ENCODE results near the gene PNPLA1. TPM values are rescaled to one million over a fixed set of nuclear protein-coding genes. Genes with fewer than 3 reads are reported as not detected.

The PNPLA1 gene
- total RNA-seq, 1 experiment from 2014 or later, result 0.10 TPM

DNA sequence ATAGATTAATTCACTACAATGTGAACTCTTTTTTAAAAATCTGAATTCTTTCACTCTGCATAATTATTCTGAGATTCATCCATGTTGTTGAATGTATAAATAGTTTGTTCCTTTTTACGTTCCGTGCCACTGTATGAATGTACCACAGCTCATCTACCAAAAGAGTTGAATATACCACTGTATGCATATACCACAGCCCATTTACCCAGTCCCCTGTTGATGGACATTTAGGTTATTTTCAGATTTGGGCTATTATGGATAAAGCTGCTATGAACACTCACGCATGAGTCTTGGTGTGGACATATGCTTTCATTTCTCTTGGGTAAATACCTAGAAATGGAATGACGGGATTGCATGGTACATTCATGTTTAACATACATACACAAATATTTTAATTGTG lies 28.2 kb downstream of the PNPLA1 start:
- BruUV-seq (replicated peaks), result no TSS peak
- POLR2A ChIA-PET, result no interaction called here
- H3K36me3 ChIP-seq (ENCODE audit: control insufficient read depth in 1 of 2, insufficient read depth in 2 of 2, low read length in 2 of 2), result no peaks in the 10 kb centered on the region
- H3K4me2 ChIP-seq (ENCODE audit: low read length), result no peak overlapping the region
- DNase-seq (ENCODE audit: low read depth, low spot score) (no peak), ATAC-seq (no peak)
- intact Hi-C loops (cut with micrococcal nuclease), result no loop called here
- no peaks in the 10 kb centered on the region for H3K27me3 ChIP-seq (ENCODE audit: insufficient read depth, low read length)
- no peaks in the 10 kb centered on the region for H3K9me3 ChIP-seq (ENCODE audit: control insufficient read depth in 1 of 2, insufficient read depth in 1 of 2, low read depth in 1 of 2, low read length in 2 of 2)
- H3K4me3 ChIP-seq (replicated peaks in 1 of 2; ENCODE audit: low read depth in 1 of 2, low read length in 2 of 2), result no peak overlapping the region
- RAD21 ChIA-PET (ENCODE audit: low non-redundant PET in 1 of 2, low total read pairs in 2 of 2, uncharacterized antibody in 2 of 2, unreplicated experiment in 2 of 2), result no interaction called here
- H4K20me1 ChIP-seq (ENCODE audit: insufficient read depth), result no peaks in the 10 kb centered on the region
- TF ChIP-seq POLR2A (IDR thresholded peaks at IDR 0.05; ENCODE audit: borderline replicate concordance, extremely low read depth, insufficient read depth, insufficient read length), result no peak
- no peak for TF ChIP-seq ELF1 (IDR thresholded peaks at IDR 0.05; ENCODE audit: borderline replicate concordance, low read depth)
- TF ChIP-seq JUND (IDR thresholded peaks at IDR 0.05), result no peak
- TF ChIP-seq ZFX (IDR thresholded peaks at IDR 0.05), result no peak
- TF ChIP-seq FOSL1 (IDR thresholded peaks at IDR 0.05; ENCODE audit: low read depth), result no peak
- TF ChIP-seq, protein P1, sequence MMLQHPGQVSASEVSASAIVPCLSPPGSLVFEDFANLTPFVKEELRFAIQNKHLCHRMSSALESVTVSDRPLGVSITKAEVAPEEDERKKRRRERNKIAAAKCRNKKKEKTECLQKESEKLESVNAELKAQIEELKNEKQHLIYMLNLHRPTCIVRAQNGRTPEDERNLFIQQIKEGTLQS (IDR thresholded peaks at IDR 0.05), result no peak
- TF ChIP-seq EGR1 (IDR thresholded peaks at IDR 0.05; ENCODE audit: low read depth), result no peak
- no peak for TF ChIP-seq CBX3 (IDR thresholded peaks at IDR 0.05; ENCODE audit: low read depth)
- TF ChIP-seq SIN3A (IDR thresholded peaks at IDR 0.05; ENCODE audit: low read depth), result no peak
- no peak overlapping the region for H3K9ac ChIP-seq (ENCODE audit: low read length)
- no peak overlapping the region for H2AFZ ChIP-seq (ENCODE audit: low read depth, low read length, poor library complexity, severe bottlenecking)
- no peaks in the 10 kb centered on the region for H3K79me2 ChIP-seq (ENCODE audit: insufficient read depth, low read length)
- CTCF ChIA-PET, result interaction anchor here (1.2 kb wide), 1 partner anchor 43 kb away, joined by 3 read pairs; no protein-coding TSS in a partner anchor
- no peaks in the 10 kb centered on the region for H3K9me2 ChIP-seq (ENCODE audit: insufficient read depth)
- peaks cover 0 to 4% of the 10 kb centered on the region in 2 experiments; a peak in 1 of 4 replicates for H3K4me1 ChIP-seq (ENCODE audit: control insufficient read depth in 1 of 2, insufficient read depth in 2 of 2, low read length in 2 of 2)
- H3K27ac ChIP-seq (ENCODE audit: low read depth, low read length), result no peak overlapping the region

DNA sequence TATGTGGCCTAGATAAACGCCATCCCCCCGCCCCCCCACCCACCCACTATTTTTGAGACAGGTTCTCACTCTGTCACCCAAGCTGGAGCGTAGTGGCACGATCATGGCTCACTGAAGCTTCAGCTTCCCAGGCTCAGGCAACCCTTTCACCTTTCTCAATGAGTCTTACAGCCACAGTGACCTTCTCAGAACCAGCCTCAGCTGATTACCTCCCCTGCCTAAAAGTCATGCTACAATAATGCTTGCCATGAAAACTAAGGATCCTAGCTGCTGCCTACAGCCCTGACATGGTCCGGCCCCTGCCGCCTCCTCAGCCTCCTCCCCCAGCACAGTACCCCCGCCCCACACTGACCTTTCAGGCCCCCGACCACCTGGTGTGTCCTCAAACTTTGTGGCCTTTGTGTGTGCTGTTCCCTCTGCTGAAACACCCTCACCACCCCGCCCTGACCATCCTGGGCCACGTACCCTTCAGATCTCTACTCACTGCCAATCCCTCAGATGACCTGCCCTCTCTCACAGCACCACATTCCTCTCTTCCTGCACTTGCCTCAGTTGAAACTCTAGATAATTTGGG lies 31.3 kb downstream of the PNPLA1 start:
- no peaks in the 10 kb centered on the region for H3K27me3 ChIP-seq (ENCODE audit: insufficient read depth, low read length)
- H3K9me3 ChIP-seq (ENCODE audit: control insufficient read depth in 1 of 2, insufficient read depth in 1 of 2, low read depth in 1 of 2, low read length in 2 of 2), result no peaks in the 10 kb centered on the region
- no peak overlapping the region for H2AFZ ChIP-seq (ENCODE audit: low read depth, low read length, poor library complexity, severe bottlenecking)
- H3K79me2 ChIP-seq (ENCODE audit: insufficient read depth, low read length), result no peaks in the 10 kb centered on the region
- ChIA-PET RAD21 (ENCODE audit: low non-redundant PET in 1 of 2, low total read pairs in 2 of 2, uncharacterized antibody in 2 of 2, unreplicated experiment in 2 of 2) (no interaction called here), CTCF (interaction anchor here (1.3 to 3.0 kb wide), 3 partner anchors 11 to 458 kb away, joined by 4 to 36 read pairs (median 8); no protein-coding TSS in a partner anchor), POLR2A (interaction anchor here (1.5 kb wide), 1 partner anchor 18 kb away, joined by 3 read pairs; no protein-coding TSS in a partner anchor)
- ATAC-seq (no peak), DNase-seq (ENCODE audit: low read depth, low spot score) (no peak)
- H3K4me3 ChIP-seq (replicated peaks in 1 of 2; ENCODE audit: low read depth in 1 of 2, low read length in 2 of 2), result no peak overlapping the region
- no peak overlapping the region for H3K27ac ChIP-seq (ENCODE audit: low read depth, low read length)
- intact Hi-C loops (cut with micrococcal nuclease), result no loop called here
- H3K9me2 ChIP-seq (ENCODE audit: insufficient read depth), result no peaks in the 10 kb centered on the region
- BruUV-seq (replicated peaks), result no TSS peak
- H3K4me2 ChIP-seq (ENCODE audit: low read length), result no peak overlapping the region
- H3K36me3 ChIP-seq (ENCODE audit: control insufficient read depth in 1 of 2, insufficient read depth in 2 of 2, low read length in 2 of 2), result no peaks in the 10 kb centered on the region
- no peaks in the 10 kb centered on the region for H4K20me1 ChIP-seq (ENCODE audit: insufficient read depth)
- no peak overlapping the region for H3K9ac ChIP-seq (ENCODE audit: low read length)
- H3K4me1 ChIP-seq (ENCODE audit: control insufficient read depth in 1 of 2, insufficient read depth in 2 of 2, low read length in 2 of 2), result peaks cover 0 to 4% of the 10 kb centered on the region in 2 experiments; a peak in 1 of 4 replicates
- TF ChIP-seq, protein P1 (IDR thresholded peaks at IDR 0.05), result no peak
- TF ChIP-seq FOSL1 (IDR thresholded peaks at IDR 0.05; ENCODE audit: low read depth) (no peak), YY1 (IDR thresholded peaks at IDR 0.05; ENCODE audit: extremely low read depth, insufficient replicate concordance, low read depth, low read length) (no peak), SP1 (IDR thresholded peaks at IDR 0.05; ENCODE audit: low read depth) (no peak), CBX3 (IDR thresholded peaks at IDR 0.05; ENCODE audit: low read depth) (no peak), ZNF274 (IDR thresholded peaks at IDR 0.05; ENCODE audit: low read depth, low read length) (no peak), JUND (IDR thresholded peaks at IDR 0.05) (no peak), ZFX (IDR thresholded peaks at IDR 0.05) (no peak), EZH2phosphoT487 (IDR thresholded peaks at IDR 0.05; ENCODE audit: borderline replicate concordance) (no peak), SIN3A (IDR thresholded peaks at IDR 0.05; ENCODE audit: low read depth) (no peak), TCF7L2 (IDR thresholded peaks at IDR 0.05; ENCODE audit: borderline replicate concordance, extremely low read depth, insufficient read depth, insufficient read length) (no peak), EGR1 (IDR thresholded peaks at IDR 0.05; ENCODE audit: low read depth) (no peak)
- TF ChIP-seq, protein P2, sequence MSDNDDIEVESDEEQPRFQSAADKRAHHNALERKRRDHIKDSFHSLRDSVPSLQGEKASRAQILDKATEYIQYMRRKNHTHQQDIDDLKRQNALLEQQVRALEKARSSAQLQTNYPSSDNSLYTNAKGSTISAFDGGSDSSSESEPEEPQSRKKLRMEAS (IDR thresholded peaks at IDR 0.05), result no peak
- TF ChIP-seq, protein P3, sequence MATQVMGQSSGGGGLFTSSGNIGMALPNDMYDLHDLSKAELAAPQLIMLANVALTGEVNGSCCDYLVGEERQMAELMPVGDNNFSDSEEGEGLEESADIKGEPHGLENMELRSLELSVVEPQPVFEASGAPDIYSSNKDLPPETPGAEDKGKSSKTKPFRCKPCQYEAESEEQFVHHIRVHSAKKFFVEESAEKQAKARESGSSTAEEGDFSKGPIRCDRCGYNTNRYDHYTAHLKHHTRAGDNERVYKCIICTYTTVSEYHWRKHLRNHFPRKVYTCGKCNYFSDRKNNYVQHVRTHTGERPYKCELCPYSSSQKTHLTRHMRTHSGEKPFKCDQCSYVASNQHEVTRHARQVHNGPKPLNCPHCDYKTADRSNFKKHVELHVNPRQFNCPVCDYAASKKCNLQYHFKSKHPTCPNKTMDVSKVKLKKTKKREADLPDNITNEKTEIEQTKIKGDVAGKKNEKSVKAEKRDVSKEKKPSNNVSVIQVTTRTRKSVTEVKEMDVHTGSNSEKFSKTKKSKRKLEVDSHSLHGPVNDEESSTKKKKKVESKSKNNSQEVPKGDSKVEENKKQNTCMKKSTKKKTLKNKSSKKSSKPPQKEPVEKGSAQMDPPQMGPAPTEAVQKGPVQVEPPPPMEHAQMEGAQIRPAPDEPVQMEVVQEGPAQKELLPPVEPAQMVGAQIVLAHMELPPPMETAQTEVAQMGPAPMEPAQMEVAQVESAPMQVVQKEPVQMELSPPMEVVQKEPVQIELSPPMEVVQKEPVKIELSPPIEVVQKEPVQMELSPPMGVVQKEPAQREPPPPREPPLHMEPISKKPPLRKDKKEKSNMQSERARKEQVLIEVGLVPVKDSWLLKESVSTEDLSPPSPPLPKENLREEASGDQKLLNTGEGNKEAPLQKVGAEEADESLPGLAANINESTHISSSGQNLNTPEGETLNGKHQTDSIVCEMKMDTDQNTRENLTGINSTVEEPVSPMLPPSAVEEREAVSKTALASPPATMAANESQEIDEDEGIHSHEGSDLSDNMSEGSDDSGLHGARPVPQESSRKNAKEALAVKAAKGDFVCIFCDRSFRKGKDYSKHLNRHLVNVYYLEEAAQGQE (IDR thresholded peaks at IDR 0.05; ENCODE audit: low read depth), result no peak

All from HCT116 (cell line).